HEK293 (cell line): Measurements from ENCODE around the gene NELL1.

Experiments
- CTCF ChIA-PET: fragments of 350-600 bp; formaldehyde crosslinking; extraction: SDS; loops from one replicate; lab custom pipeline; 2021; ENCODE audit warnings: antibody characterized with exemption; lab: Yijun Ruan, JAX
- POLR2A ChIA-PET: fragments of 300-600 bp; formaldehyde crosslinking; extraction: SDS; loops from one replicate; lab custom pipeline; 2020; ENCODE audit warnings: antibody characterized with exemption, inconsistent platforms; lab: Yijun Ruan, JAX
- H3K27ac ChIP-seq: fragments of 200-500 bp; sonication (Bioruptor generic); 2 replicates; pipeline ENCODE4 v1.5.1; 2014; ENCODE audit warnings: low read depth, low read length, control low read depth, inconsistent platforms; ENCODE audit errors: extremely low read depth
- H3K36me3 ChIP-seq, 2 experiments: fragments of 200-500 bp in 1 of 2; sonication (Bioruptor generic) in 1 of 2; 1 replicate in 1 of 2; 2 replicates in 1 of 2; pipeline ENCODE4 v1.5.1; 2014 to 2017; ENCODE audit warnings: inconsistent platforms in 2 of 2, low read length in 2 of 2; ENCODE audit not compliant: control insufficient read depth in 2 of 2, insufficient read depth in 1 of 2
- H3K4me1 ChIP-seq: fragments of 200-500 bp; sonication (Bioruptor generic); 2 replicates; pipeline ENCODE4 v1.5.1; 2014; ENCODE audit warnings: mild to moderate bottlenecking, low read length, inconsistent platforms; ENCODE audit not compliant: control insufficient read depth, insufficient read depth
- H3K4me3 ChIP-seq: 2 replicates; pipeline ENCODE4 v1.5.1; 2011; ENCODE audit warnings: low read depth, mild to moderate bottlenecking, control low read depth, low read length, moderate library complexity
- H3K9me3 ChIP-seq: fragments of 200-500 bp; sonication (Bioruptor generic); 2 replicates; pipeline ENCODE4 v1.5.1; 2014; ENCODE audit warnings: low read depth, low read length, inconsistent platforms; ENCODE audit not compliant: control insufficient read depth, insufficient read depth
- KLF7 ChIP-seq: fragments of 450-650 bp; formaldehyde crosslinking; IDR thresholded peaks from 2 replicates; pipeline ENCODE4 v1.5.1; 2016; ENCODE audit warnings: missing biosample characterization, missing genetic modification characterization, borderline replicate concordance
- MEIS1 ChIP-seq: sonication (generic); formaldehyde crosslinking; IDR thresholded peaks from 2 replicates; pipeline ENCODE4 v1.8.1; 2022; ENCODE audit warnings: missing genetic modification reagents, mild to moderate bottlenecking, borderline replicate concordance
- PATZ1 ChIP-seq: fragments of 450-650 bp; formaldehyde crosslinking; IDR thresholded peaks from 2 replicates; pipeline ENCODE4 v1.5.1; 2016; ENCODE audit warnings: missing biosample characterization, missing genetic modification characterization
- PRDM2 ChIP-seq: fragments of 450-650 bp; formaldehyde crosslinking; IDR thresholded peaks from 2 replicates; pipeline ENCODE4 v1.5.1; 2016; ENCODE audit warnings: missing biosample characterization, missing genetic modification characterization, borderline replicate concordance
- SCRT2 ChIP-seq: fragments of 450-650 bp; formaldehyde crosslinking; IDR thresholded peaks from 2 replicates; pipeline ENCODE4 v1.5.1; 2016; ENCODE audit warnings: missing biosample characterization, missing genetic modification characterization
- ZNF121 ChIP-seq: fragments of 450-650 bp; formaldehyde crosslinking; IDR thresholded peaks from 2 replicates; pipeline ENCODE4 v1.5.1; 2016; ENCODE audit warnings: missing biosample characterization, missing genetic modification characterization
- ZNF202 ChIP-seq: fragments of 450-650 bp; formaldehyde crosslinking; IDR thresholded peaks from 2 replicates; pipeline ENCODE4 v1.5.1; 2016; ENCODE audit warnings: missing biosample characterization, missing genetic modification characterization, borderline replicate concordance
- ZNF248 ChIP-seq: fragments of 450-650 bp; formaldehyde crosslinking; IDR thresholded peaks from 2 replicates; pipeline ENCODE4 v1.5.1; 2017; ENCODE audit warnings: missing biosample characterization, missing genetic modification characterization
- ZNF548 ChIP-seq: fragments of 450-650 bp; formaldehyde crosslinking; IDR thresholded peaks from 2 replicates; pipeline ENCODE4 v1.5.1; 2016; ENCODE audit warnings: missing biosample characterization, missing genetic modification characterization
- ZNF560 ChIP-seq: fragments of 450-650 bp; formaldehyde crosslinking; IDR thresholded peaks from 2 replicates; pipeline ENCODE4 v1.5.1; 2017; ENCODE audit warnings: missing biosample characterization, missing genetic modification characterization, borderline replicate concordance
- ZNF785 ChIP-seq: fragments of 450-650 bp; formaldehyde crosslinking; IDR thresholded peaks from 2 replicates; pipeline ENCODE4 v1.5.1; 2016; ENCODE audit warnings: missing biosample characterization, missing genetic modification characterization
- ZNF792 ChIP-seq: fragments of 450-650 bp; formaldehyde crosslinking; IDR thresholded peaks from 2 replicates; pipeline ENCODE4 v1.5.1; 2016; ENCODE audit warnings: missing biosample characterization, missing genetic modification characterization
- ZSCAN18 ChIP-seq: fragments of 450-650 bp; formaldehyde crosslinking; IDR thresholded peaks from 2 replicates; pipeline ENCODE4 v1.5.1; 2016; ENCODE audit warnings: missing biosample characterization, missing genetic modification characterization
- ZSCAN30 ChIP-seq: fragments of 450-650 bp; IDR thresholded peaks from 2 replicates; pipeline ENCODE4 v1.5.1; 2018; ENCODE audit warnings: missing biosample characterization, mild to moderate bottlenecking, missing genetic modification characterization, moderate library complexity

The NELL1 gene

GRCh38 chr11:21371044-21371443 is 701.7 kb downstream of the NELL1 start:
- no peaks in the 10 kb centered on the region for H3K36me3 ChIP-seq
- H3K4me3 ChIP-seq, result no peak overlapping the region
- ChIA-PET CTCF (interaction anchor here (0.7 to 1.2 kb wide), 2 partner anchors 141 to 1244 kb away, joined by 3 read pairs; no protein-coding TSS in a partner anchor), POLR2A (no interaction called here)
- H3K9me3 ChIP-seq, result no peaks in the 10 kb centered on the region
- no peak overlapping the region for H3K27ac ChIP-seq
- no peak for TF ChIP-seq MEIS1
- TF ChIP-seq PATZ1, result no peak
- no peak for TF ChIP-seq ZNF202 (tag by site-specific recombination)
- no peak for TF ChIP-seq ZNF560 (tag by site-specific recombination)
- TF ChIP-seq ZSCAN18 (tag by site-specific recombination), result no peak
- no peaks in the 10 kb centered on the region for H3K4me1 ChIP-seq

GRCh38 chr11:21372672-21373071 is 703.3 kb downstream of the NELL1 start:
- H3K9me3 ChIP-seq, result no peaks in the 10 kb centered on the region
- ChIA-PET CTCF (no interaction called here), POLR2A (no interaction called here)
- TF ChIP-seq ZNF548 (tag by site-specific recombination) (no peak), PRDM2 (tag by site-specific recombination) (no peak), ZNF792 (tag by site-specific recombination) (no peak), ZNF248 (no peak), ZSCAN30 (tag by site-specific recombination) (no peak), ZNF785 (tag by site-specific recombination) (no peak), SCRT2 (tag by site-specific recombination) (no peak), ZNF121 (tag by site-specific recombination) (no peak), KLF7 (tag by site-specific recombination) (no peak)
- H3K4me3 ChIP-seq, result no peak overlapping the region
- no peaks in the 10 kb centered on the region for H3K36me3 ChIP-seq
- no peak overlapping the region for H3K27ac ChIP-seq
- no peaks in the 10 kb centered on the region for H3K4me1 ChIP-seq
